Activated CD8-positive, alpha-beta memory T cell treated with anti-CD3 and anti-CD28 coated beads for 4 hours (primary cell): ENCODE results near the gene LPO.

ENCODE experiments used
- DNase-seq, 2 donors: peaks; one replicate each; pipeline ENCODE4 v3.0.0-alpha.2; 2020; ENCODE audit warnings: low read depth in 2 of 2

The LPO gene

GRCh38 chr17:58317421-58318064 is 79.2 kb downstream of the LPO start:
- DNase-seq: peak in 1 of 2 donors; percentile 61

- DNase-seq: no peak
Observed at GRCh38 chr17:58318065-58318481, 79.7 kb downstream of the LPO start.
